Measurements from ENCODE around the gene MOCS2.

MOCS2 gene

GRCh38 chr5:53073348-53073747 lies 36.2 kb downstream of the MOCS2 start:
- Histone ChIP-seq H3K36me3 (ENCODE audit: control insufficient read depth, insufficient read depth, low read length) (peaks cover 12% of the 10 kb centered on the region; the same call in 1 of the 2 replicates), H3K4me1 (ENCODE audit: control insufficient read depth, insufficient read depth, low read length) (no peaks in the 10 kb centered on the region), H3K4me3 (ENCODE audit: low read depth, low read length) (no peak overlapping the region), H3K27ac (ENCODE audit: low read depth, low read length) (no peak overlapping the region), H3K9me3 (ENCODE audit: control insufficient read depth, insufficient read depth, low read length) (no peaks in the 10 kb centered on the region), H3K9ac (ENCODE audit: low read depth, low read length) (no peak overlapping the region), H3K27me3 (ENCODE audit: control insufficient read depth, insufficient read depth, low read length) (no peaks in the 10 kb centered on the region)

- Histone ChIP-seq H3K4me1 (ENCODE audit: control insufficient read depth, insufficient read depth, low read length) (no peaks in the 10 kb centered on the region), H3K4me3 (ENCODE audit: low read depth, low read length) (no peak overlapping the region), H3K27ac (ENCODE audit: low read depth, low read length) (no peak overlapping the region), H3K9me3 (ENCODE audit: control insufficient read depth, insufficient read depth, low read length) (no peaks in the 10 kb centered on the region), H3K27me3 (ENCODE audit: control insufficient read depth, insufficient read depth, low read length) (no peaks in the 10 kb centered on the region), H3K9ac (ENCODE audit: low read depth, low read length) (no peak overlapping the region), H3K36me3 (ENCODE audit: control insufficient read depth, insufficient read depth, low read length) (peaks cover 15% of the 10 kb centered on the region; the same call in 1 of the 2 replicates)
Measured at GRCh38 chr5:53071738-53072137, 37.8 kb downstream of the MOCS2 start.

- H3K9ac ChIP-seq (ENCODE audit: low read depth, low read length) = no peak overlapping the region
- no peaks in the 10 kb centered on the region for H3K4me1 ChIP-seq (ENCODE audit: control insufficient read depth, insufficient read depth, low read length)
- no peaks in the 10 kb centered on the region for H3K9me3 ChIP-seq (ENCODE audit: control insufficient read depth, insufficient read depth, low read length)
- no peak overlapping the region for H3K4me3 ChIP-seq (ENCODE audit: low read depth, low read length)
- H3K27me3 ChIP-seq (ENCODE audit: control insufficient read depth, insufficient read depth, low read length) = no peaks in the 10 kb centered on the region
- H3K36me3 ChIP-seq (ENCODE audit: control insufficient read depth, insufficient read depth, low read length) = peaks cover 15% of the 10 kb centered on the region; the same call in 1 of the 2 replicates
- no peak overlapping the region for H3K27ac ChIP-seq (ENCODE audit: low read depth, low read length)
Measured at GRCh38 chr5:53071298-53071697, 38.3 kb downstream of the MOCS2 start.

DNA sequence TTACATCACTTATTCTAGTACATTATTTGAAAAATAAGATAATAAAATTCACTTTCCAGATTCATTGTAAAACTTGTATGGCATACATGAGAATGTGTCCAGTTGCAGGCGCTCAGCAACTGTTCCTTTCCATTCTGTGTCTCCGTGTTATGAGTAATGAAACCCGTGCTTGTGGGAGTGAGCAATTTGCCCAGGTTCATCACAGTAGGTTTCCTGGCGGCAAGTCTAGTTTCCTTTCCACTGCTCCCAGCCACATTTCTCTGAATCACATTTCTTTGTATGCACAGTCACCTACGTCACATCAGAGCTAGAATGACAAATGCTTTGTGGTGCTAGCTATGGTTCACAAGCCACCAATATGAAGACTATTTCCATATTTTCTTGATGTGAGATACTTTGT lies 39.9 kb downstream of the MOCS2 start:
- Histone ChIP-seq H3K9ac (ENCODE audit: low read depth, low read length) (no peak overlapping the region), H3K36me3 (ENCODE audit: control insufficient read depth, insufficient read depth, low read length) (0 out of 2 replicates have a peak, but pooled peaks cover 2% of the 10 kb centered on the region), H3K4me1 (ENCODE audit: control insufficient read depth, insufficient read depth, low read length) (no peaks in the 10 kb centered on the region), H3K27me3 (ENCODE audit: control insufficient read depth, insufficient read depth, low read length) (no peaks in the 10 kb centered on the region), H3K4me3 (ENCODE audit: low read depth, low read length) (no peak overlapping the region), H3K27ac (ENCODE audit: low read depth, low read length) (no peak overlapping the region), H3K9me3 (ENCODE audit: control insufficient read depth, insufficient read depth, low read length) (no peaks in the 10 kb centered on the region)

DNA sequence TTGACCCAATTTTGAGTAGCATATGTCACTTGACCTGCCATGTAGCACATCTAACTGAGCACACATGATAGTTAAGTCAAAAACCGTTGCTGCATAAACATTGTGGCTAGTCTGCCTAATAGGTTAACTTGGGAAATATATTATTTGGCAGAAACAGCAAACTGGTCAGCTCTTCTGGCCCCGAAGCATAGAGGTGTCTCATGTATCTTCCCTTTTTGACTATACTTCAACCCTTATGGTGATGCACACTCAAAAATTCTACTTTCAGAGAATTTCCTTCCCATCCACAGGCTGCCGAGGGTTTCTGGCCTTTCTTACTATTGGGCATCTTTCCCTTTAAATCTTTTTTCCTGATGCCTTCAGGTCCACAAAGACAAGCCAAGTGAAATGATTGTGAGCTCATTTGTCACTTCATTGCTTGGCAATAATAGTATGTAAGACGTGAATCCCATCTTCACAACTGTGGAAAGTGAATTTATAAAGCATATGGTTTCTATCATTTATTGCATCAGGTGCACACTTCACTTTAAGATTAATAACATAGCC lies 41.2 kb downstream of the MOCS2 start:
- H3K27ac ChIP-seq (ENCODE audit: low read depth, low read length) = no peak overlapping the region
- 0 out of 2 replicates have a peak, but pooled peaks cover 2% of the 10 kb centered on the region for H3K36me3 ChIP-seq (ENCODE audit: control insufficient read depth, insufficient read depth, low read length)
- H3K27me3 ChIP-seq (ENCODE audit: control insufficient read depth, insufficient read depth, low read length) = no peaks in the 10 kb centered on the region
- H3K9me3 ChIP-seq (ENCODE audit: control insufficient read depth, insufficient read depth, low read length) = no peaks in the 10 kb centered on the region
- H3K4me3 ChIP-seq (ENCODE audit: low read depth, low read length) = no peak overlapping the region
- no peak overlapping the region for H3K9ac ChIP-seq (ENCODE audit: low read depth, low read length)
- H3K4me1 ChIP-seq (ENCODE audit: control insufficient read depth, insufficient read depth, low read length) = no peaks in the 10 kb centered on the region

DNA sequence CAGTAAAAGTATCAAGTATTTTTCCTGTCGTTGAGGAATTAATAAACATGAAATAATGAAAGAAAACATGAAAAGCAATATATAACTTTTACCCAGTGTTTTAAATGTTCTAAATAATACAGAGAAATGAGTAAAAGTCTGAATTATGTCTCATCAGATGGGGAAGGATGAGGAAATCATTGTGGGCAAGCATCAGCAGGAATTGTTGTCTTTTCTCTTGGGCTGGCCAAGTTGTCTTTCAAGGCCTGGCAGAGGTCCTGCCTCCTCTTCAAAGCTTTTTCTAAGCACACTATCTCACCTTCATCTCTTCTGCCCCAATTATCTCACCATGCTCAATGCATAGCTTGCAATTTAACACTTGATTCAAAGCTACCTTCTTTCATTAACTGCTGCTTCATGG lies 41.9 kb downstream of the MOCS2 start:
- Histone ChIP-seq H3K27me3 (ENCODE audit: control insufficient read depth, insufficient read depth, low read length) (no peaks in the 10 kb centered on the region), H3K4me1 (ENCODE audit: control insufficient read depth, insufficient read depth, low read length) (no peaks in the 10 kb centered on the region), H3K36me3 (ENCODE audit: control insufficient read depth, insufficient read depth, low read length) (0 out of 2 replicates have a peak, but pooled peaks cover 2% of the 10 kb centered on the region), H3K27ac (ENCODE audit: low read depth, low read length) (no peak overlapping the region), H3K9ac (ENCODE audit: low read depth, low read length) (no peak overlapping the region), H3K4me3 (ENCODE audit: low read depth, low read length) (no peak overlapping the region), H3K9me3 (ENCODE audit: control insufficient read depth, insufficient read depth, low read length) (no peaks in the 10 kb centered on the region)

- H3K4me3 ChIP-seq (ENCODE audit: low read depth, low read length) = no peak overlapping the region
- H3K4me1 ChIP-seq (ENCODE audit: control insufficient read depth, insufficient read depth, low read length) = no peaks in the 10 kb centered on the region
- no peaks in the 10 kb centered on the region for H3K9me3 ChIP-seq (ENCODE audit: control insufficient read depth, insufficient read depth, low read length)
- no peaks in the 10 kb centered on the region for H3K27me3 ChIP-seq (ENCODE audit: control insufficient read depth, insufficient read depth, low read length)
- H3K27ac ChIP-seq (ENCODE audit: low read depth, low read length) = no peak overlapping the region
- H3K9ac ChIP-seq (ENCODE audit: low read depth, low read length) = no peak overlapping the region
- 0 out of 2 replicates have a peak, but pooled peaks cover 2% of the 10 kb centered on the region for H3K36me3 ChIP-seq (ENCODE audit: control insufficient read depth, insufficient read depth, low read length)
Measured at GRCh38 chr5:53066088-53066487, 43.5 kb downstream of the MOCS2 start.

- Histone ChIP-seq H3K27me3 (ENCODE audit: control insufficient read depth, insufficient read depth, low read length) (no peaks in the 10 kb centered on the region), H3K9ac (ENCODE audit: low read depth, low read length) (no peak overlapping the region), H3K9me3 (ENCODE audit: control insufficient read depth, insufficient read depth, low read length) (no peaks in the 10 kb centered on the region), H3K4me3 (ENCODE audit: low read depth, low read length) (no peak overlapping the region), H3K4me1 (ENCODE audit: control insufficient read depth, insufficient read depth, low read length) (no peaks in the 10 kb centered on the region), H3K27ac (ENCODE audit: low read depth, low read length) (no peak overlapping the region), H3K36me3 (ENCODE audit: control insufficient read depth, insufficient read depth, low read length) (0 out of 2 replicates have a peak, but pooled peaks cover 2% of the 10 kb centered on the region)
Measured at GRCh38 chr5:53063791-53064190, 45.8 kb downstream of the MOCS2 start.

GRCh38 chr5:53063176-53063575 lies 46.4 kb downstream of the MOCS2 start:
- Histone ChIP-seq H3K4me1 (ENCODE audit: control insufficient read depth, insufficient read depth, low read length) (no peaks in the 10 kb centered on the region), H3K4me3 (ENCODE audit: low read depth, low read length) (no peak overlapping the region), H3K9ac (ENCODE audit: low read depth, low read length) (no peak overlapping the region), H3K9me3 (ENCODE audit: control insufficient read depth, insufficient read depth, low read length) (no peaks in the 10 kb centered on the region), H3K36me3 (ENCODE audit: control insufficient read depth, insufficient read depth, low read length) (0 out of 2 replicates have a peak, but pooled peaks cover 2% of the 10 kb centered on the region), H3K27me3 (ENCODE audit: control insufficient read depth, insufficient read depth, low read length) (no peaks in the 10 kb centered on the region), H3K27ac (ENCODE audit: low read depth, low read length) (no peak overlapping the region)

GRCh38 chr5:53059281-53059680 lies 50.3 kb downstream of the MOCS2 start:
- no peak overlapping the region for H3K9ac ChIP-seq (ENCODE audit: low read depth, low read length)
- no peaks in the 10 kb centered on the region for H3K36me3 ChIP-seq (ENCODE audit: control insufficient read depth, insufficient read depth, low read length)
- H3K27me3 ChIP-seq (ENCODE audit: control insufficient read depth, insufficient read depth, low read length) = no peaks in the 10 kb centered on the region
- no peaks in the 10 kb centered on the region for H3K9me3 ChIP-seq (ENCODE audit: control insufficient read depth, insufficient read depth, low read length)
- no peaks in the 10 kb centered on the region for H3K4me1 ChIP-seq (ENCODE audit: control insufficient read depth, insufficient read depth, low read length)
- H3K4me3 ChIP-seq (ENCODE audit: low read depth, low read length) = no peak overlapping the region
- H3K27ac ChIP-seq (ENCODE audit: low read depth, low read length) = no peak overlapping the region

DNA sequence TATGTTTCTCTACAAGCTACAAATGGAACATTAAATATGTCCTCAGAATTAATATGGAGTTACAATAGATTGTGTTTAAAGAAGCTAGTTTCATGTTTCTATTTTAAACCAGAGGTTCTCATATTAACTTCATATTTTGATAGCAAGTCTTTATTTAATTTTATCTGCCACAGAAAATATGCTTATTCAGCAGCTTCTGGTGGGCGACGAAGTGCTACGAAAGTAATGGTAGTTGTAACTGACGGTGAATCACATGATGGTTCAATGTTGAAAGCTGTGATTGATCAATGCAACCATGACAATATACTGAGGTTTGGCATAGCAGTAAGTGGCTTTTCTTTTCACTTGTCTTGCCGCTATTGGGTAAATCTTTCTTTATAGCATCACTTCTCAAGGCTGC lies 54.2 kb downstream of the MOCS2 start:
- Histone ChIP-seq H3K27me3 (ENCODE audit: control insufficient read depth, insufficient read depth, low read length) (no peaks in the 10 kb centered on the region), H3K4me1 (ENCODE audit: control insufficient read depth, insufficient read depth, low read length) (peaks cover 8% of the 10 kb centered on the region; the same call in 1 of the 2 replicates), H3K9ac (ENCODE audit: low read depth, low read length) (no peak overlapping the region), H3K27ac (ENCODE audit: low read depth, low read length) (no peak overlapping the region), H3K36me3 (ENCODE audit: control insufficient read depth, insufficient read depth, low read length) (no peaks in the 10 kb centered on the region), H3K4me3 (ENCODE audit: low read depth, low read length) (no peak overlapping the region), H3K9me3 (ENCODE audit: control insufficient read depth, insufficient read depth, low read length) (no peaks in the 10 kb centered on the region)

Measured in HUES48 (cell line).